HepG2 (cell line): Measurements from ENCODE around the gene RNASE8. TPM values are rescaled to one million over a fixed set of nuclear protein-coding genes. Genes with fewer than 3 reads are reported as not detected.
A peak's percentile ranks its signal among the peaks of the same experiment; 100 is the strongest.

ENCODE experiments used
- ELF4 ChIP-seq: sonication (generic); formaldehyde crosslinking; IDR thresholded peaks from 2 replicates; pipeline ENCODE4 v1.5.0; 2020; ENCODE audit warnings: missing genetic modification reagents, mild to moderate bottlenecking, moderate library complexity, borderline replicate concordance
- GABPA ChIP-seq, 2 experiments: IDR thresholded peaks; 2 replicates each; pipeline ENCODE4 v1.6.1; 2011 to 2016; ENCODE audit warnings: low read depth in 2 of 2, low read length in 1 of 2, missing biosample characterization in 1 of 2, missing genetic modification characterization in 1 of 2
- HIVEP1 ChIP-seq: sonication (generic); formaldehyde crosslinking; IDR thresholded peaks from 2 replicates; pipeline ENCODE4 v1.4.0; 2020; ENCODE audit warnings: mild to moderate bottlenecking, missing genetic modification reagents
- HNRNPK ChIP-seq: fragments of 200-400 bp; formaldehyde crosslinking; IDR thresholded peaks from 2 replicates; pipeline ENCODE4 v1.6.1; 2018; ENCODE audit warnings: low read length, low read depth, moderate library complexity, mild to moderate bottlenecking; ENCODE audit not compliant: poor library complexity, severe bottlenecking
- KAT7 ChIP-seq: IDR thresholded peaks from 2 replicates; pipeline ENCODE4 v1.6.1; 2018; ENCODE audit warnings: borderline replicate concordance, missing compliant biosample characterization
- NFRKB ChIP-seq: fragments of 450-650 bp; IDR thresholded peaks from 2 replicates; pipeline ENCODE4 v1.6.1; 2017
- NR2F6 ChIP-seq, 2 experiments: IDR thresholded peaks; 2 replicates each; pipeline ENCODE4 v1.6.1; 2016; ENCODE audit warnings: antibody characterized with exemption in 1 of 2, mild to moderate bottlenecking in 1 of 2
- SAFB2 ChIP-seq: sonication (generic); formaldehyde crosslinking; IDR thresholded peaks from 2 replicates; pipeline ENCODE4 v1.5.1; 2020; ENCODE audit warnings: missing genetic modification reagents, low read depth, mild to moderate bottlenecking, borderline replicate concordance
- SATB2 ChIP-seq: sonication (generic); formaldehyde crosslinking; IDR thresholded peaks from 2 replicates; pipeline ENCODE4 v1.5.0; 2020; ENCODE audit warnings: missing genetic modification reagents
- ZNF160 ChIP-seq: sonication (generic); formaldehyde crosslinking; IDR thresholded peaks from 2 replicates; pipeline ENCODE4 v1.8.0; 2022; ENCODE audit warnings: mild to moderate bottlenecking, inconsistent platforms, missing genetic modification reagents
- ZNF607 ChIP-seq: sonication (generic); formaldehyde crosslinking; IDR thresholded peaks from 2 replicates; pipeline ENCODE4 v1.5.1; 2020; ENCODE audit warnings: missing genetic modification reagents, mild to moderate bottlenecking, borderline replicate concordance
- ZNF747 ChIP-seq: sonication (generic); formaldehyde crosslinking; IDR thresholded peaks from 2 replicates; pipeline ENCODE4 v1.8.1; 2023; ENCODE audit warnings: missing genetic modification reagents, mild to moderate bottlenecking, borderline replicate concordance
- polyA plus RNA-seq, 8 experiments: library from polyadenylated mRNA; depleted of rRNA in 3 of 8; stranded (reverse) in 7 of 8; unstranded in 1 of 8; fragments of >200 nt; fragmentation: Illumina TruSeq in 4 of 8; extraction: Trizol in 4 of 8; gene quantifications; 2 replicates each; pipeline versions ENCODE4 v1.2.1 to v1.2.3, GENCODE V29; 2011 to 2016; ENCODE audit warnings: low read depth in 4 of 8, missing spikeins in 1 of 8, mixed read lengths in 1 of 8; ENCODE audit not compliant: insufficient read depth in 1 of 8
- total RNA-seq, 5 experiments: library from RNA; depleted of rRNA; stranded (reverse); fragments of >200 nt; fragmentation: Illumina TruSeq; extraction: Trizol; gene quantifications; 2 replicates each; pipeline ENCODE4 v1.2.3, GENCODE V29; 2016; ENCODE audit warnings: low read depth in 1 of 5
- TF ChIP-seq, protein P1 (sequence below): sonication (generic); formaldehyde crosslinking; IDR thresholded peaks from 2 replicates; pipeline ENCODE4 v1.4.0; 2020; ENCODE audit warnings: mild to moderate bottlenecking, low read depth, missing genetic modification reagents
- TF ChIP-seq, protein P2 (sequence below): sonication (generic); formaldehyde crosslinking; IDR thresholded peaks from 2 replicates; pipeline ENCODE4 v1.8.1; 2023; ENCODE audit warnings: mild to moderate bottlenecking, missing genetic modification reagents
- TF ChIP-seq, protein P3 (sequence below): sonication (generic); formaldehyde crosslinking; IDR thresholded peaks from 2 replicates; pipeline ENCODE4 v1.4.0; 2020; ENCODE audit warnings: missing genetic modification reagents, borderline replicate concordance
- TF ChIP-seq, protein P4 (sequence below): sonication (generic); formaldehyde crosslinking; IDR thresholded peaks from 2 replicates; pipeline ENCODE4 v1.5.0; 2020; ENCODE audit warnings: mild to moderate bottlenecking, missing genetic modification reagents
- TF ChIP-seq, protein P5 (sequence below): sonication (generic); formaldehyde crosslinking; IDR thresholded peaks from 2 replicates; pipeline ENCODE4 v1.5.0; 2020; ENCODE audit warnings: mild to moderate bottlenecking, missing genetic modification reagents

RNASE8 gene
- total and polyA plus RNA-seq, 2 of the 13 experiments (the other 11 are each of a cell fraction or from before 2014, with no cell fraction given): not detected

DNA sequence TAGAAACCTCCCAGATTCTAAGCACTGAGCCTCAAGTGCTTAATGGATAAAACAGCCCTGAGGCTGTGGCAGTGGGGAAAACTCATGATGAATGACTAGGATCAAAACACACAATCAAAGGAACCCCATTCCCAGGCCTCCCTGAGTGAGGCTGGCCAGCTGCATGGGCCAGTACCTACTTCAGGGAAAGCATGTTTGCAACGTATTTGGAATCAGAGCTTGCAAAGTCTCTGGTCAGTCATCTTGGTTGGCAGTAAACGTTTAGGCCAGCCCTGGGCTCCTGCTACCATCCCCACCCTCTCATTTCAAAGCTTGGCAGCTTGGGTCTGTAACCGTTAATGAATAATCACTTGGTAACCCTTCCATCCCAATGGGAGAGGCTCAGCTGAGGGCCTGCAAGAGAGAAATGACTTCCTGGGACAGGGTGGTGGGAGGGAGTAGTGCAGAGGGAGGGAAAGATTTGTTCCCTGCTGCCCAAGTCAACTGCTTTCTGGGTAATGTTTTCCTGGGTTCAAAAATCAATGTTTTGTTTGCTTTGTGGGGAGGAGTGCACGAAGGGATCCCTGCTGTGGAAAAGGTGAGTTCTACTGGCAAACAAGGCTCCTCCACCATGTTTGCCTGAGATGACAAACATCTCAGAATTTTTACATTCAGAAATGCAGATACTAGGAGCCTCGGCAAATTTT is 2.0 kb upstream of the RNASE8 start (continued):
- TF ChIP-seq, protein P1, sequence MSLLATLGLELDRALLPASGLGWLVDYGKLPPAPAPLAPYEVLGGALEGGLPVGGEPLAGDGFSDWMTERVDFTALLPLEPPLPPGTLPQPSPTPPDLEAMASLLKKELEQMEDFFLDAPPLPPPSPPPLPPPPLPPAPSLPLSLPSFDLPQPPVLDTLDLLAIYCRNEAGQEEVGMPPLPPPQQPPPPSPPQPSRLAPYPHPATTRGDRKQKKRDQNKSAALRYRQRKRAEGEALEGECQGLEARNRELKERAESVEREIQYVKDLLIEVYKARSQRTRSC (CRISPR knock-in tag): no peak
- peak; percentile 84; the same call in 1 of the 2 replicates for TF ChIP-seq KAT7
- TF ChIP-seq NFRKB: no peak
- no peak for TF ChIP-seq ZNF607 (CRISPR knock-in tag)
- TF ChIP-seq GABPA (IDR thresholded peaks at IDR 0.05; ENCODE audit: low read depth, low read length): no peak
- peak; percentile 68 for TF ChIP-seq GABPA (CRISPR knock-in tag; IDR thresholded peaks at IDR 0.05; ENCODE audit: low read depth)
- TF ChIP-seq ZNF747: no peak; the same call in 1 of the 2 replicates
- TF ChIP-seq, protein P2, sequence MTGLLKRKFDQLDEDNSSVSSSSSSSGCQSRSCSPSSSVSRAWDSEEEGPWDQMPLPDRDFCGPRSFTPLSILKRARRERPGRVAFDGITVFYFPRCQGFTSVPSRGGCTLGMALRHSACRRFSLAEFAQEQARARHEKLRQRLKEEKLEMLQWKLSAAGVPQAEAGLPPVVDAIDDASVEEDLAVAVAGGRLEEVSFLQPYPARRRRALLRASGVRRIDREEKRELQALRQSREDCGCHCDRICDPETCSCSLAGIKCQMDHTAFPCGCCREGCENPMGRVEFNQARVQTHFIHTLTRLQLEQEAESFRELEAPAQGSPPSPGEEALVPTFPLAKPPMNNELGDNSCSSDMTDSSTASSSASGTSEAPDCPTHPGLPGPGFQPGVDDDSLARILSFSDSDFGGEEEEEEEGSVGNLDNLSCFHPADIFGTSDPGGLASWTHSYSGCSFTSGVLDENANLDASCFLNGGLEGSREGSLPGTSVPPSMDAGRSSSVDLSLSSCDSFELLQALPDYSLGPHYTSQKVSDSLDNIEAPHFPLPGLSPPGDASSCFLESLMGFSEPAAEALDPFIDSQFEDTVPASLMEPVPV (CRISPR knock-in tag): 0 out of 2 replicates have a peak, but pooled peaks have one; percentile 50
- no peak; the same call in none of the 2 replicates for TF ChIP-seq ZNF160 (CRISPR knock-in tag)
- 0 out of 2 replicates have a peak, but pooled peaks have one; percentile 51 for TF ChIP-seq HIVEP1 (CRISPR knock-in tag)
- no peak for TF ChIP-seq SAFB2 (CRISPR knock-in tag)
- TF ChIP-seq SATB2 (CRISPR knock-in tag): peak; percentile 77; the same call in 1 of the 2 replicates
- no peak for TF ChIP-seq HNRNPK
- TF ChIP-seq, protein P3, sequence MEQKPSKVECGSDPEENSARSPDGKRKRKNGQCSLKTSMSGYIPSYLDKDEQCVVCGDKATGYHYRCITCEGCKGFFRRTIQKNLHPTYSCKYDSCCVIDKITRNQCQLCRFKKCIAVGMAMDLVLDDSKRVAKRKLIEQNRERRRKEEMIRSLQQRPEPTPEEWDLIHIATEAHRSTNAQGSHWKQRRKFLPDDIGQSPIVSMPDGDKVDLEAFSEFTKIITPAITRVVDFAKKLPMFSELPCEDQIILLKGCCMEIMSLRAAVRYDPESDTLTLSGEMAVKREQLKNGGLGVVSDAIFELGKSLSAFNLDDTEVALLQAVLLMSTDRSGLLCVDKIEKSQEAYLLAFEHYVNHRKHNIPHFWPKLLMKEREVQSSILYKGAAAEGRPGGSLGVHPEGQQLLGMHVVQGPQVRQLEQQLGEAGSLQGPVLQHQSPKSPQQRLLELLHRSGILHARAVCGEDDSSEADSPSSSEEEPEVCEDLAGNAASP: peak; percentile 57; the same call in 1 of the 2 replicates
- peak; percentile 59; the same call in 1 of the 2 replicates for TF ChIP-seq NR2F6 (IDR thresholded peaks at IDR 0.05)
- TF ChIP-seq NR2F6 (CRISPR knock-in tag; IDR thresholded peaks at IDR 0.05): peak; percentile 83
- TF ChIP-seq ELF4 (CRISPR knock-in tag): no peak
- TF ChIP-seq, protein P4, sequence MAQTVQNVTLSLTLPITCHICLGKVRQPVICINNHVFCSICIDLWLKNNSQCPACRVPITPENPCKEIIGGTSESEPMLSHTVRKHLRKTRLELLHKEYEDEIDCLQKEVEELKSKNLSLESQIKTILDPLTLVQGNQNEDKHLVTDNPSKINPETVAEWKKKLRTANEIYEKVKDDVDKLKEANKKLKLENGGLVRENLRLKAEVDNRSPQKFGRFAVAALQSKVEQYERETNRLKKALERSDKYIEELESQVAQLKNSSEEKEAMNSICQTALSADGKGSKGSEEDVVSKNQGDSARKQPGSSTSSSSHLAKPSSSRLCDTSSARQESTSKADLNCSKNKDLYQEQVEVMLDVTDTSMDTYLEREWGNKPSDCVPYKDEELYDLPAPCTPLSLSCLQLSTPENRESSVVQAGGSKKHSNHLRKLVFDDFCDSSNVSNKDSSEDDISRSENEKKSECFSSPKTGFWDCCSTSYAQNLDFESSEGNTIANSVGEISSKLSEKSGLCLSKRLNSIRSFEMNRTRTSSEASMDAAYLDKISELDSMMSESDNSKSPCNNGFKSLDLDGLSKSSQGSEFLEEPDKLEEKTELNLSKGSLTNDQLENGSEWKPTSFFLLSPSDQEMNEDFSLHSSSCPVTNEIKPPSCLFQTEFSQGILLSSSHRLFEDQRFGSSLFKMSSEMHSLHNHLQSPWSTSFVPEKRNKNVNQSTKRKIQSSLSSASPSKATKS (CRISPR knock-in tag): no peak
- TF ChIP-seq, protein P5, sequence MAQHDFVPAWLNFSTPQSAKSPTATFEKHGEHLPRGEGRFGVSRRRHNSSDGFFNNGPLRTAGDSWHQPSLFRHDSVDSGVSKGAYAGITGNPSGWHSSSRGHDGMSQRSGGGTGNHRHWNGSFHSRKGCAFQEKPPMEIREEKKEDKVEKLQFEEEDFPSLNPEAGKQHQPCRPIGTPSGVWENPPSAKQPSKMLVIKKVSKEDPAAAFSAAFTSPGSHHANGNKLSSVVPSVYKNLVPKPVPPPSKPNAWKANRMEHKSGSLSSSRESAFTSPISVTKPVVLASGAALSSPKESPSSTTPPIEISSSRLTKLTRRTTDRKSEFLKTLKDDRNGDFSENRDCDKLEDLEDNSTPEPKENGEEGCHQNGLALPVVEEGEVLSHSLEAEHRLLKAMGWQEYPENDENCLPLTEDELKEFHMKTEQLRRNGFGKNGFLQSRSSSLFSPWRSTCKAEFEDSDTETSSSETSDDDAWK (CRISPR knock-in tag): no peak
